Liver (tissue), 9 donors: Measurements from ENCODE around the gene UPF1. TPM values are rescaled to one million over a fixed set of nuclear protein-coding genes. Genes with fewer than 3 reads are reported as not detected.

Experiments
- DNase-seq: peaks from one replicate; pipeline ENCODE4 v3.0.0-alpha.2; 2017; ENCODE audit warnings: low spot score
- H3K27ac ChIP-seq, 2 donors: one replicate each; pipeline ENCODE4 v1.7.0; 2013; ENCODE audit warnings: inconsistent platforms in 2 of 2, low read length in 2 of 2, control low read depth in 1 of 2, low read depth in 1 of 2, mild to moderate bottlenecking in 1 of 2
- H3K27me3 ChIP-seq, 4 donors: one replicate each; pipeline versions ENCODE4 v1.6.1 to v1.7.0; 2013; ENCODE audit warnings: low read length in 3 of 4, inconsistent platforms in 1 of 4, mild to moderate bottlenecking in 1 of 4, moderate library complexity in 1 of 4; ENCODE audit not compliant: control insufficient read depth in 4 of 4, insufficient read depth in 4 of 4
- H3K36me3 ChIP-seq, 4 donors: one replicate each; pipeline versions ENCODE4 v1.6.1 to v1.7.0; 2013; ENCODE audit warnings: low read length in 3 of 4, mild to moderate bottlenecking in 3 of 4, low read depth in 1 of 4, moderate library complexity in 1 of 4; ENCODE audit not compliant: control insufficient read depth in 4 of 4, insufficient read depth in 3 of 4
- H3K4me1 ChIP-seq, 4 donors: one replicate each; pipeline versions ENCODE4 v1.6.1 to v1.7.0; 2013; ENCODE audit warnings: low read length in 3 of 4, mild to moderate bottlenecking in 3 of 4, moderate library complexity in 1 of 4; ENCODE audit not compliant: control insufficient read depth in 4 of 4, insufficient read depth in 4 of 4
- H3K4me3 ChIP-seq, 3 donors: one replicate each; pipeline versions ENCODE4 v1.6.1 to v1.7.0; 2013; ENCODE audit warnings: low read length in 3 of 3, control low read depth in 1 of 3, low read depth in 1 of 3, mild to moderate bottlenecking in 1 of 3
- H3K9ac ChIP-seq, 2 donors: one replicate each; pipeline ENCODE4 v1.7.0; 2013; ENCODE audit warnings: low read length in 2 of 2, mild to moderate bottlenecking in 2 of 2, moderate library complexity in 2 of 2, control low read depth in 1 of 2, low read depth in 1 of 2
- H3K9me3 ChIP-seq, 4 donors: one replicate each; pipeline versions ENCODE4 v1.6.1 to v1.7.0; 2013; ENCODE audit warnings: low read length in 3 of 4; ENCODE audit not compliant: control insufficient read depth in 4 of 4
- CTCF ChIP-seq: fragments of 150-350 bp; IDR thresholded peaks from 2 replicates; pipeline ENCODE4 v1.5.1; 2017; ENCODE audit warnings: improper control_type of control experiment, low read depth, low read length; ENCODE audit not compliant: missing input control
- EGR1 ChIP-seq, 2 donors: IDR thresholded peaks; 2 replicates each; pipeline ENCODE4 v1.6.1; 2016 to 2018; ENCODE audit warnings: antibody characterized with exemption in 2 of 2, low read depth in 2 of 2
- FOXA1 ChIP-seq: IDR thresholded peaks from 2 replicates; pipeline ENCODE4 v1.6.1; 2016; ENCODE audit warnings: antibody characterized with exemption
- FOXA2 ChIP-seq: IDR thresholded peaks from 2 replicates; pipeline ENCODE4 v1.6.1; 2016; ENCODE audit warnings: antibody characterized with exemption
- GABPA ChIP-seq, 2 donors: IDR thresholded peaks in 1 of 2; conservative IDR thresholded peaks in 1 of 2; 2 replicates each; pipeline ENCODE4 v1.6.1; 2016; ENCODE audit warnings: antibody characterized with exemption in 2 of 2, mild to moderate bottlenecking in 1 of 2, moderate library complexity in 1 of 2
- HNF4A ChIP-seq, 2 donors: conservative IDR thresholded peaks; 2 replicates each; pipeline ENCODE4 v1.6.1; 2016; ENCODE audit warnings: antibody characterized with exemption in 2 of 2, mild to moderate bottlenecking in 2 of 2
- HNF4G ChIP-seq: IDR thresholded peaks from 2 replicates; pipeline ENCODE4 v1.6.1; 2016; ENCODE audit warnings: antibody characterized with exemption
- JUND ChIP-seq, 2 donors: IDR thresholded peaks; 2 replicates each; pipeline ENCODE4 v1.6.1; 2016; ENCODE audit warnings: antibody characterized with exemption in 2 of 2
- MAX ChIP-seq: IDR thresholded peaks from 2 replicates; pipeline ENCODE4 v1.6.1; 2016; ENCODE audit warnings: antibody characterized with exemption
- NR2F2 ChIP-seq: IDR thresholded peaks from 2 replicates; pipeline ENCODE4 v1.6.1; 2016; ENCODE audit warnings: antibody characterized with exemption
- RAD21 ChIP-seq, 2 donors: IDR thresholded peaks; 2 replicates each; pipeline ENCODE4 v1.6.1; 2016; ENCODE audit warnings: antibody characterized with exemption in 2 of 2, mild to moderate bottlenecking in 2 of 2
- REST ChIP-seq: IDR thresholded peaks from 2 replicates; pipeline ENCODE4 v1.6.1; 2016; ENCODE audit warnings: antibody characterized with exemption, mild to moderate bottlenecking
- SP1 ChIP-seq: IDR thresholded peaks from 2 replicates; pipeline ENCODE4 v1.6.1; 2018; ENCODE audit warnings: antibody characterized with exemption, mild to moderate bottlenecking
- TAF1 ChIP-seq: conservative IDR thresholded peaks from 2 replicates; pipeline ENCODE4 v1.6.1; 2016; ENCODE audit warnings: antibody characterized with exemption, mild to moderate bottlenecking
- YY1 ChIP-seq: IDR thresholded peaks from 2 replicates; pipeline ENCODE4 v1.6.1; 2016; ENCODE audit warnings: antibody characterized with exemption, mild to moderate bottlenecking
- ZBTB33 ChIP-seq: IDR thresholded peaks from 2 replicates; pipeline ENCODE4 v1.6.1; 2016; ENCODE audit warnings: antibody characterized with exemption
- WGBS: extraction: QIAGEN DNeasy Blood & Tissue Kit; methylation state at CpG from one replicate; pipeline ENCODE4 v1.1.7; 2013; 5-methylcytosine and 5-hydroxymethylcytosine counted together
- polyA plus RNA-seq, 2 donors: library from polyadenylated mRNA; stranded (reverse) in 1 of 2; unstranded in 1 of 2; fragments of 200-250 nt in 1 of 2; fragments of >200 nt in 1 of 2; fragmentation: Nextera tagmentation in 1 of 2; extraction: Ambion mirVana in 1 of 2; gene quantifications; one replicate each; pipeline versions ENCODE4 v1.2.1 to v1.2.3, GENCODE V29; 2013 to 2015
- total RNA-seq, 2 donors: library from RNA; depleted of rRNA; stranded (reverse); fragments of >200 nt; gene quantifications; one replicate each; pipeline ENCODE4 v1.2.3, GENCODE V29; 2014
- donor health status: healthy.
- donor health status: healthy.
- donor health status: healthy.
- donor health status: healthy.
- donor health status: healthy.

UPF1 gene
- total and polyA plus RNA-seq, 4 donors = 5.7 to 51.0 (median 35.2) TPM

GRCh38 chr19:18878058-18878797 lies 46.5 kb downstream of the UPF1 start:
- Histone ChIP-seq H3K27me3 (no peaks in the 10 kb centered on the region), H3K4me3 (no peak overlapping the region), H3K27ac (no peak overlapping the region), H3K36me3 (no peaks in the 10 kb centered on the region), H3K4me1 (no peaks in the 10 kb centered on the region), H3K9me3 (peaks cover 0 to 3% (median under 1%) of the 10 kb centered on the region in 4 donors), H3K9ac (no peak overlapping the region)
- no peak for DNase-seq
- TF ChIP-seq GABPA (IDR thresholded peaks at IDR 0.05 in 1 of 2, conservative IDR thresholded peaks at IDR 0.05 in 1 of 2) (no peak), SP1 (no peak), FOXA1 (no peak), HNF4A (conservative IDR thresholded peaks at IDR 0.05) (no peak), EGR1 (IDR thresholded peaks at IDR 0.05; ENCODE audit: low read depth in 2 of 2) (no peak), HNF4G (no peak), CTCF (no peak), FOXA2 (no peak), REST (no peak), NR2F2 (no peak), MAX (no peak), RAD21 (IDR thresholded peaks at IDR 0.05) (no peak), TAF1 (no peak), YY1 (no peak)
- WGBS = 93% methylated on average over 25 of the region's 25 CpGs

- Histone ChIP-seq H3K9ac (no peak overlapping the region), H3K36me3 (no peaks in the 10 kb centered on the region), H3K27me3 (no peaks in the 10 kb centered on the region), H3K9me3 (peaks cover 0 to 3% (median under 1%) of the 10 kb centered on the region in 4 donors), H3K4me1 (no peaks in the 10 kb centered on the region), H3K27ac (no peak overlapping the region), H3K4me3 (no peak overlapping the region)
- DNase-seq = no peak
- WGBS = 90% methylated on average over 34 of the region's 34 CpGs
- no peak for TF ChIP-seq ZBTB33
- TF ChIP-seq YY1 = no peak
- no peak for TF ChIP-seq CTCF
- TF ChIP-seq HNF4A (conservative IDR thresholded peaks at IDR 0.05) = no peak
- no peak for TF ChIP-seq MAX
- TF ChIP-seq SP1 = no peak
- TF ChIP-seq JUND (IDR thresholded peaks at IDR 0.05) = no peak
- no peak for TF ChIP-seq RAD21 (IDR thresholded peaks at IDR 0.05)
- TF ChIP-seq REST = no peak
- no peak for TF ChIP-seq FOXA2
Measured at GRCh38 chr19:18878858-18879578, 47.3 kb downstream of the UPF1 start.
